Mesothelial cell of epicardium (in vitro differentiated cells): ENCODE results near the gene SPP1. TPM values are rescaled to one million over a fixed set of nuclear protein-coding genes. Genes with fewer than 3 reads are reported as not detected.

ENCODE experiments used
- DNase-seq, 2 experiments: peaks; one replicate each; pipeline ENCODE4 v3.0.0; 2021; ENCODE audit warnings: low spot score in 2 of 2; ENCODE audit not compliant: unreplicated experiment in 2 of 2
- H3K27ac Mint-ChIP-seq: 2 replicates; pipeline ENCODE4 v1.8.0; 2021; ENCODE audit warnings: mixed read lengths
- H3K27me3 Mint-ChIP-seq: 2 replicates; pipeline ENCODE4 v1.8.0; 2021; ENCODE audit warnings: low read depth, mixed read lengths
- H3K36me3 Mint-ChIP-seq: 2 replicates; pipeline ENCODE4 v1.8.0; 2021; ENCODE audit warnings: mixed read lengths
- H3K4me1 Mint-ChIP-seq: 2 replicates; pipeline ENCODE4 v1.8.0; 2021; ENCODE audit warnings: mixed read lengths
- H3K4me3 Mint-ChIP-seq: 2 replicates; pipeline ENCODE4 v1.8.0; 2021; ENCODE audit warnings: mild to moderate bottlenecking, moderate library complexity, mixed read lengths
- H3K9me3 Mint-ChIP-seq: 2 replicates; pipeline ENCODE4 v1.8.0; 2021; ENCODE audit warnings: mixed read lengths
- CTCF ChIP-seq: fragments of 200-600 bp; sonication (generic); IDR thresholded peaks from one replicate; pipeline ENCODE4 v1.5.0; 2021; ENCODE audit warnings: antibody characterized with exemption; ENCODE audit not compliant: unreplicated experiment
- total RNA-seq: library from RNA; stranded (reverse); gene quantifications from 3 replicates; pipeline ENCODE4 v1.2.1, GENCODE V29; 2021

SPP1 gene
- total RNA-seq, 1 donor from 2014 or later: 30.3 TPM

GRCh38 chr4:87978681-87979080 is 3.2 kb downstream of the SPP1 start:
- Mint-ChIP-seq H3K27ac (no peak overlapping the region), H3K4me3 (no peak overlapping the region)
- no peak for DNase-seq

GRCh38 chr4:87979810-87980209 is 4.3 kb downstream of the SPP1 start:
- no peak overlapping the region for H3K27ac Mint-ChIP-seq
- DNase-seq: no peak
- H3K36me3 Mint-ChIP-seq: no peaks in the 10 kb centered on the region
- H3K27me3 Mint-ChIP-seq: peaks cover 4% of the 10 kb centered on the region
- no peak overlapping the region for H3K4me3 Mint-ChIP-seq
- H3K4me1 Mint-ChIP-seq: peaks cover 4% of the 10 kb centered on the region
- no peak for TF ChIP-seq CTCF
- no peaks in the 10 kb centered on the region for H3K9me3 Mint-ChIP-seq

More at GRCh38 chr4:87978681-87979080, 3.2 kb downstream of the SPP1 start:
- H3K4me1 Mint-ChIP-seq: peaks cover 9% of the 10 kb centered on the region
- H3K27me3 Mint-ChIP-seq: peaks cover 4% of the 10 kb centered on the region
- TF ChIP-seq CTCF: no peak
- H3K9me3 Mint-ChIP-seq: no peaks in the 10 kb centered on the region
- no peaks in the 10 kb centered on the region for H3K36me3 Mint-ChIP-seq

DNA sequence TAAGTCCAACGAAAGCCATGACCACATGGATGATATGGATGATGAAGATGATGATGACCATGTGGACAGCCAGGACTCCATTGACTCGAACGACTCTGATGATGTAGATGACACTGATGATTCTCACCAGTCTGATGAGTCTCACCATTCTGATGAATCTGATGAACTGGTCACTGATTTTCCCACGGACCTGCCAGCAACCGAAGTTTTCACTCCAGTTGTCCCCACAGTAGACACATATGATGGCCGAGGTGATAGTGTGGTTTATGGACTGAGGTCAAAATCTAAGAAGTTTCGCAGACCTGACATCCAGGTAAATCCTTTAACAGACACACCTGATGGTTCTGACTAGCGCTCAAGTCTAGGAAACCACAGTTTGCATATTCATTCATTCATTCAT is 6.0 kb downstream of the SPP1 start:
- Mint-ChIP-seq H3K4me3 (no peak overlapping the region), H3K27me3 (no peaks in the 10 kb centered on the region), H3K27ac (no peak overlapping the region), H3K4me1 (no peaks in the 10 kb centered on the region), H3K9me3 (no peaks in the 10 kb centered on the region), H3K36me3 (no peaks in the 10 kb centered on the region)
- DNase-seq: no peak
- TF ChIP-seq CTCF: no peak

DNA sequence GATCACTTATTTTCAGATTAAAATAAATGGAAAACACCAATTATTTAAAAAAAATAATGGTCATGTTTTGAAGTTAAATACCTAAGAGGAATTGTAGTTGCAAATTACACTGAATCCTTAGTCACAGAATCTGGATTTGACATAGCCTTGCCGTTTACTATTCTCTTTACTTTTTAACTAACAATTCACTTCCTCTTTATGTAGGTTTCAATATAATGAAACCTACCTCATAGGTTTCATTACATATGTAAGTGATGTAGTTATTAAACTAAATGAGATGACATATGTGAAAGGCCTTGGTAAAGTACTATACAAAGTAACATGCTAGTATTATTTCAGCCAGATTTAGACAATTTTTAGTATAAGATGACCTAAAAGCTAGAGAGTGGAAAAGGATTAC is 6.5 kb downstream of the SPP1 start:
- H3K4me1 Mint-ChIP-seq: no peaks in the 10 kb centered on the region
- no peak for DNase-seq
- no peaks in the 10 kb centered on the region for H3K36me3 Mint-ChIP-seq
- no peaks in the 10 kb centered on the region for H3K9me3 Mint-ChIP-seq
- no peak overlapping the region for H3K4me3 Mint-ChIP-seq
- no peaks in the 10 kb centered on the region for H3K27me3 Mint-ChIP-seq
- H3K27ac Mint-ChIP-seq: no peak overlapping the region
- no peak for TF ChIP-seq CTCF

DNA sequence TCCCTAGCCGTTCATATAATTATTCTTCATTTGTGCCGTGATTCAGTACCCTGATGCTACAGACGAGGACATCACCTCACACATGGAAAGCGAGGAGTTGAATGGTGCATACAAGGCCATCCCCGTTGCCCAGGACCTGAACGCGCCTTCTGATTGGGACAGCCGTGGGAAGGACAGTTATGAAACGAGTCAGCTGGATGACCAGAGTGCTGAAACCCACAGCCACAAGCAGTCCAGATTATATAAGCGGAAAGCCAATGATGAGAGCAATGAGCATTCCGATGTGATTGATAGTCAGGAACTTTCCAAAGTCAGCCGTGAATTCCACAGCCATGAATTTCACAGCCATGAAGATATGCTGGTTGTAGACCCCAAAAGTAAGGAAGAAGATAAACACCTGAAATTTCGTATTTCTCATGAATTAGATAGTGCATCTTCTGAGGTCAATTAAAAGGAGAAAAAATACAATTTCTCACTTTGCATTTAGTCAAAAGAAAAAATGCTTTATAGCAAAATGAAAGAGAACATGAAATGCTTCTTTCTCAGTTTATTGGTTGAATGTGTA is 7.0 kb downstream of the SPP1 start:
- no peaks in the 10 kb centered on the region for H3K27me3 Mint-ChIP-seq
- no peaks in the 10 kb centered on the region for H3K36me3 Mint-ChIP-seq
- H3K9me3 Mint-ChIP-seq: no peaks in the 10 kb centered on the region
- no peaks in the 10 kb centered on the region for H3K4me1 Mint-ChIP-seq
- no peak for DNase-seq
- no peak overlapping the region for H3K27ac Mint-ChIP-seq
- TF ChIP-seq CTCF: no peak
- no peak overlapping the region for H3K4me3 Mint-ChIP-seq

GRCh38 chr4:87983996-87984395 is 8.5 kb downstream of the SPP1 start:
- Mint-ChIP-seq H3K4me3 (no peak overlapping the region), H3K27ac (no peak overlapping the region), H3K4me1 (no peaks in the 10 kb centered on the region), H3K9me3 (no peaks in the 10 kb centered on the region), H3K27me3 (no peaks in the 10 kb centered on the region), H3K36me3 (no peaks in the 10 kb centered on the region)
- no peak for TF ChIP-seq CTCF
- no peak for DNase-seq
